CD14-positive monocyte (primary cell): Measurements from ENCODE around the gene ERC1. TPM values are rescaled to one million over a fixed set of nuclear protein-coding genes. Genes with fewer than 3 reads are reported as not detected.
A peak's percentile ranks its signal among the peaks of the same experiment; 100 is the strongest.

Experiments used
- DNase-seq, 3 donors: peaks; one replicate each; pipeline ENCODE4 v3.0.0-alpha.2; 2011 to 2022
- H2AFZ ChIP-seq: 2 replicates; pipeline ENCODE4 v1.6.0; 2012; ENCODE audit warnings: mild to moderate bottlenecking, low read depth, low read length, inconsistent platforms; ENCODE audit not compliant: insufficient read depth, poor library complexity, severe bottlenecking
- H3K27ac ChIP-seq, 2 donors: 1 replicate in 1 of 2; 2 replicates in 1 of 2; pipeline ENCODE4 v1.5.1; 2012 to 2013; ENCODE audit warnings: low read length in 2 of 2, control low read depth in 1 of 2, inconsistent platforms in 1 of 2, low read depth in 1 of 2, mild to moderate bottlenecking in 1 of 2
- H3K27me3 ChIP-seq, 2 donors: one replicate each; pipeline versions ENCODE4 v1.6.0 to v1.6.1; 2011 to 2013; ENCODE audit warnings: low read length in 2 of 2; ENCODE audit not compliant: control insufficient read depth in 2 of 2, insufficient read depth in 2 of 2
- H3K36me3 ChIP-seq, 2 donors: replicated peaks in 1 of 2; 1 replicate in 1 of 2; 2 replicates in 1 of 2; pipeline versions ENCODE4 v1.5.1 to v1.6.1; 2012 to 2013; ENCODE audit warnings: low read length in 2 of 2, control low read depth in 1 of 2, inconsistent platforms in 1 of 2, mild to moderate bottlenecking in 1 of 2; ENCODE audit not compliant: insufficient read depth in 2 of 2, control insufficient read depth in 1 of 2
- H3K4me1 ChIP-seq, 2 donors: 1 replicate in 1 of 2; 2 replicates in 1 of 2; pipeline versions ENCODE4 v1.5.1 to v1.6.1; 2012 to 2013; ENCODE audit warnings: low read length in 2 of 2, control low read depth in 1 of 2, inconsistent platforms in 1 of 2, mild to moderate bottlenecking in 1 of 2, moderate library complexity in 1 of 2; ENCODE audit not compliant: insufficient read depth in 2 of 2, control insufficient read depth in 1 of 2
- H3K4me2 ChIP-seq: replicated peaks from 2 replicates; pipeline ENCODE3; 2012; ENCODE audit warnings: low read length, moderate library complexity, mild to moderate bottlenecking; ENCODE audit not compliant: poor library complexity, severe bottlenecking; ENCODE audit errors: extremely low read depth
- H3K4me3 ChIP-seq, 3 experiments: fragments of 200-600 bp in 1 of 3; sonication (generic) in 1 of 3; replicated peaks in 1 of 3; 1 replicate in 2 of 3; 2 replicates in 1 of 3; pipeline ENCODE4 v1.5.1; 2011 to 2013; ENCODE audit warnings: low read length in 3 of 3, mild to moderate bottlenecking in 3 of 3, control low read depth in 2 of 3, low read depth in 2 of 3, inconsistent platforms in 1 of 3, moderate library complexity in 1 of 3
- H3K79me2 ChIP-seq: 2 replicates; pipeline ENCODE4 v1.6.0; 2012; ENCODE audit warnings: mild to moderate bottlenecking, control low read depth, inconsistent platforms, low read length, moderate library complexity; ENCODE audit not compliant: insufficient read depth
- H3K9ac ChIP-seq: 2 replicates; pipeline ENCODE4 v1.6.0; 2017; ENCODE audit warnings: low read length, mild to moderate bottlenecking; ENCODE audit not compliant: insufficient read depth, poor library complexity, severe bottlenecking
- H3K9me3 ChIP-seq, 2 donors: replicated peaks in 1 of 2; 1 replicate in 1 of 2; 2 replicates in 1 of 2; pipeline versions ENCODE4 v1.5.1 to v1.6.1; 2012 to 2013; ENCODE audit warnings: low read length in 2 of 2, control low read depth in 1 of 2; ENCODE audit not compliant: control insufficient read depth in 1 of 2, insufficient read depth in 1 of 2
- H4K20me1 ChIP-seq: 2 replicates; pipeline ENCODE4 v1.6.0; 2012; ENCODE audit warnings: mild to moderate bottlenecking, low read length, control low read depth, moderate library complexity; ENCODE audit not compliant: insufficient read depth
- H3K27ac Mint-ChIP-seq, 7 donors: one replicate each; pipeline ENCODE4 v1.8.0; 2020; ENCODE audit warnings: mild to moderate bottlenecking in 7 of 7, mixed read lengths in 7 of 7, moderate library complexity in 6 of 7, inconsistent platforms in 2 of 7
- H3K27me3 Mint-ChIP-seq, 3 donors: one replicate each; pipeline ENCODE4 v1.8.0; 2021 to 2022; ENCODE audit warnings: low read depth in 3 of 3, mild to moderate bottlenecking in 3 of 3, mixed read lengths in 3 of 3, moderate library complexity in 3 of 3, inconsistent platforms in 1 of 3
- H3K36me3 Mint-ChIP-seq, 2 donors: one replicate each; pipeline ENCODE4 v1.8.0; 2020; ENCODE audit warnings: mixed read lengths in 2 of 2, inconsistent platforms in 1 of 2, mild to moderate bottlenecking in 1 of 2
- H3K4me1 Mint-ChIP-seq: one replicate; pipeline ENCODE4 v1.8.0; 2020; ENCODE audit warnings: mild to moderate bottlenecking, mixed read lengths
- H3K4me3 Mint-ChIP-seq, 2 donors: one replicate each; pipeline ENCODE4 v1.8.0; 2020; ENCODE audit warnings: mild to moderate bottlenecking in 2 of 2, mixed read lengths in 2 of 2, moderate library complexity in 1 of 2
- H3K9me3 Mint-ChIP-seq, 7 donors: one replicate each; pipeline ENCODE4 v1.8.0; 2020 to 2022; ENCODE audit warnings: mixed read lengths in 7 of 7, mild to moderate bottlenecking in 6 of 7, moderate library complexity in 6 of 7, inconsistent platforms in 2 of 7
- CTCF ChIP-seq: fragments of 200-600 bp; IDR thresholded peaks from one replicate; pipeline ENCODE4 v1.8.0; 2022; ENCODE audit warnings: antibody characterized with exemption, mild to moderate bottlenecking
- WGBS: methylation state at CpG from one replicate; pipeline ENCODE4 v1.1.5; 2013; ENCODE audit warnings: missing lambda C conversion rate; ENCODE audit not compliant: insufficient coverage; 5-methylcytosine and 5-hydroxymethylcytosine counted together
- intact Hi-C, 2 donors: fragments of 100-400 bp; cut with micrococcal nuclease; formaldehyde crosslinking; loops; one replicate each; pipeline versions ENCODE4 v1.15.0 to v1.15.1; 2023
- polyA plus RNA-seq, 3 donors: library from polyadenylated mRNA; depleted of rRNA in 1 of 3; unstranded in 2 of 3; stranded (reverse) in 1 of 3; fragments of 300-500 nt in 2 of 3; fragments of >200 nt in 1 of 3; fragmentation: Illumina TruSeq in 2 of 3; gene quantifications; 1 replicate in 2 of 3; 2 replicates in 1 of 3; pipeline ENCODE4 v1.2.3, GENCODE V29; 2012 to 2021

Gene ERC1
- polyA plus RNA-seq, 3 donors: 4.0 to 14.3 (median 5.1) TPM

GRCh38 chr12:1073652-1074051, 82.6 kb downstream of the ERC1 start:
- H3K9me3 ChIP-seq: no peaks in the 10 kb centered on the region
- Mint-ChIP-seq H3K27ac (peak overlapping the region in 1 of 7 donors; percentile 54), H3K4me1 (peaks cover 2% of the 10 kb centered on the region), H3K36me3 (peaks cover 6 to 14% of the 10 kb centered on the region in 2 donors), H3K4me3 (no peak overlapping the region), H3K9me3 (peaks cover 0 to 1% (median 0%) of the 10 kb centered on the region in 7 donors), H3K27me3 (peaks cover 0 to 1% (median 0%) of the 10 kb centered on the region in 3 donors)
- no peaks in the 10 kb centered on the region for H3K27me3 ChIP-seq
- H4K20me1 ChIP-seq: peaks cover 6% of the 10 kb centered on the region
- H3K9ac ChIP-seq: no peak overlapping the region
- no peak for DNase-seq
- TF ChIP-seq CTCF: no peak
- H3K4me1 ChIP-seq: no peaks in the 10 kb centered on the region
- peaks cover 5% of the 10 kb centered on the region for H3K79me2 ChIP-seq
- H3K27ac ChIP-seq: no peak overlapping the region
- intact Hi-C loops: no loop called here
- H3K4me2 ChIP-seq: no peak overlapping the region
- H2AFZ ChIP-seq: no peak overlapping the region
- WGBS: no CpG with 5 or more reads among the region's 9 CpGs
- no peak overlapping the region for H3K4me3 ChIP-seq
- H3K36me3 ChIP-seq: peaks cover 0 to 6% of the 10 kb centered on the region in 2 donors

DNA sequence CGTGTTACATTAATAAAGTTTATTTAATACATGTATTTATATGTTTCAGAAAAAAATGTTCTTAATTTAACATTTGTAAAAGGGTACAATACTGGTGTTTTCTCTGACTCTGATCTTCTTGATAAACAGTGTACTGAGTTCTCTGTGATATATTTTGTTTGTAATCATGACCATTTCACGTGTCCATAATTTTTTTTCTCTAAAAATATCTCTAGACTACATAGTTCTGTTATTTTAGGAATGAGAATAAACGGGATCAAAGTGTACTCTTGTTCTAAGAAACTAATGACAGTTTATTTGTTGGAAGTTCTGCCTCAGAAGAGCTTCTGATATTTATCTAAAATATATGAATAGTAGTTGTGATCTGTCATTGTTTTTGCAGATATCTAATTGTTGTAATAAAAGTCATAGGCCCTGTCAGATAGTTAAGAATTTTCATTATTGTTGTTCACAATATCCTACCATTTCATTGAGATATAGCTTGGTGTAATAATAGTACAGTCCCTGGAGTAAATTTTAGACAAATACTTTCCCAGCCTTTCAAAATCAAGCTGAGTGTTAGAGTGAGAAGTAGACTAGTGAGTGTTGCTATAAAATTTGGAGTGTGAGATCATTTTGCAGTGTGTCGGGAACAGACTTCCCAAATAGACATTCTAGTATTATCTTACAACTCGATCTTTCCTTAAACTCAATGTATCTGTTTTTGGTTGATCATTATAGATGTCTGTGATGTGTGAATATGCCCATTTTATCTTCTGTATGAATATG, 86.2 kb downstream of the ERC1 start:
- Histone ChIP-seq H3K9ac (no peak overlapping the region), H3K27me3 (no peaks in the 10 kb centered on the region), H2AFZ (no peak overlapping the region), H3K4me1 (peaks cover 0 to 4% of the 10 kb centered on the region in 2 donors), H4K20me1 (no peaks in the 10 kb centered on the region), H3K4me2 (no peak overlapping the region), H3K79me2 (no peaks in the 10 kb centered on the region), H3K4me3 (no peak overlapping the region), H3K27ac (no peak overlapping the region), H3K9me3 (no peaks in the 10 kb centered on the region), H3K36me3 (peaks cover 0 to 6% of the 10 kb centered on the region in 2 donors)
- peaks cover 0 to 1% (median 0%) of the 10 kb centered on the region in 3 donors for H3K27me3 Mint-ChIP-seq
- no CpG with 5 or more reads among the region's 5 CpGs for WGBS
- peaks cover 0 to 2% (median 0%) of the 10 kb centered on the region in 7 donors for H3K9me3 Mint-ChIP-seq
- TF ChIP-seq CTCF: no peak
- peaks cover 6% of the 10 kb centered on the region for H3K4me1 Mint-ChIP-seq
- H3K27ac Mint-ChIP-seq: no peak overlapping the region
- no peak for DNase-seq
- peaks cover 2 to 14% of the 10 kb centered on the region in 2 donors for H3K36me3 Mint-ChIP-seq
- intact Hi-C loops: no loop called here
- no peak overlapping the region for H3K4me3 Mint-ChIP-seq
